Activated naive CD8-positive, alpha-beta T cell treated with anti-CD3 and anti-CD28 coated beads, Interleukin-2, amount 10 ng/mL, durations not matched to agents 7 days and 5 days (primary cell): ENCODE results near the gene PDCL2. TPM values are rescaled to one million over a fixed set of nuclear protein-coding genes. Genes with fewer than 3 reads are reported as not detected.
"Not testable (repeated sequence)": the region's sequence is repeated elsewhere in the genome, so short reads cannot be mapped to it uniquely, and the experiment has no call there.

Source experiments
- ATAC-seq: fragments of 150-1000 bp; cut with Tn5 transposase; one replicate; pipeline ENCODE4 v1.10.0; 2021; ENCODE audit warnings: low read depth, moderate library complexity
- POLR2A ChIA-PET: fragments of 350-600 bp; sonication (Branson Sonifier 250); formaldehyde crosslinking; loops from one replicate; lab custom pipeline; 2021; ENCODE audit warnings: antibody characterized with exemption; lab: Charles Lee
- DNase-seq: peaks from one replicate; pipeline ENCODE4 v3.0.0; 2021
- H3K27ac Mint-ChIP-seq: one replicate; pipeline ENCODE4 v1.8.0; 2022; ENCODE audit warnings: mild to moderate bottlenecking, mixed read lengths
- H3K27me3 Mint-ChIP-seq: one replicate; pipeline ENCODE4 v1.8.0; 2022; ENCODE audit warnings: mild to moderate bottlenecking, moderate library complexity, mixed read lengths
- H3K36me3 Mint-ChIP-seq: one replicate; pipeline ENCODE4 v1.8.0; 2021; ENCODE audit warnings: mild to moderate bottlenecking, mixed read lengths
- H3K4me1 Mint-ChIP-seq: one replicate; pipeline ENCODE4 v1.8.0; 2021; ENCODE audit warnings: mixed read lengths
- H3K4me3 Mint-ChIP-seq: one replicate; pipeline ENCODE4 v1.8.0; 2022; ENCODE audit warnings: mild to moderate bottlenecking, moderate library complexity, mixed read lengths
- H3K9me3 Mint-ChIP-seq: one replicate; pipeline ENCODE4 v1.8.0; 2021; ENCODE audit warnings: mixed read lengths
- total RNA-seq, 2 experiments: library from RNA; stranded (reverse); gene quantifications; one replicate each; pipeline ENCODE4 v1.2.3, GENCODE V29; 2021

The PDCL2 gene
- not detected for total RNA-seq

- no peaks in the 10 kb centered on the region for H3K36me3 Mint-ChIP-seq
- H3K4me1 Mint-ChIP-seq = no peaks in the 10 kb centered on the region
- H3K9me3 Mint-ChIP-seq = peaks cover 6% of the 10 kb centered on the region
- ATAC-seq = no peak
- H3K27me3 Mint-ChIP-seq = peaks cover 12% of the 10 kb centered on the region
- DNase-seq = no peak
- H3K27ac Mint-ChIP-seq = no peak within 1 kb of the TSS
- POLR2A ChIA-PET = no interaction called here
- no peak within 1 kb of the TSS for H3K4me3 Mint-ChIP-seq
These were observed at the start of gene PDCL2 for GRCh38 chr4:55592014-55592413. PDCL2 (minus strand) TSS chr4:55592245; CDS start chr4:55592109, 136 bp downstream.

- ATAC-seq = no peak
- Mint-ChIP-seq H3K4me3 (no peak overlapping the region), H3K9me3 (no peaks in the 10 kb centered on the region), H3K36me3 (no peaks in the 10 kb centered on the region), H3K27ac (no peak overlapping the region), H3K27me3 (peaks cover 61% of the 10 kb centered on the region), H3K4me1 (peaks cover 12% of the 10 kb centered on the region)
- POLR2A ChIA-PET = no interaction called here
- DNase-seq = no peak
These were observed 45.3 kb upstream of the PDCL2 start for GRCh38 chr4:55637272-55637820.

- H3K4me1 Mint-ChIP-seq = peaks cover 12% of the 10 kb centered on the region
- H3K9me3 Mint-ChIP-seq = no peaks in the 10 kb centered on the region
- no peaks in the 10 kb centered on the region for H3K36me3 Mint-ChIP-seq
- DNase-seq = no peak
- peaks cover 65% of the 10 kb centered on the region for H3K27me3 Mint-ChIP-seq
- POLR2A ChIA-PET = no interaction called here
- H3K4me3 Mint-ChIP-seq = peak overlapping the region; percentile 77
- H3K27ac Mint-ChIP-seq = no peak overlapping the region
- ATAC-seq = no peak
These were observed 44.6 kb upstream of the PDCL2 start for GRCh38 chr4:55636656-55636999.

GRCh38 chr4:55635741-55636655 is 44.0 kb upstream of the PDCL2 start, which contains the start of gene NMU:
NMU (minus strand) TSS chr4:55636298; CDS start chr4:55636192, 106 bp downstream.
- DNase-seq (peak; percentile 48), ATAC-seq (peak; percentile 89)
- POLR2A ChIA-PET = no interaction called here
- peaks cover 71% of the 10 kb centered on the region for H3K27me3 Mint-ChIP-seq
- no peaks in the 10 kb centered on the region for H3K36me3 Mint-ChIP-seq
- peak within 1 kb of the TSS; percentile 77 for H3K4me3 Mint-ChIP-seq
- H3K27ac Mint-ChIP-seq = no peak within 1 kb of the TSS
- peaks cover 12% of the 10 kb centered on the region for H3K4me1 Mint-ChIP-seq
- H3K9me3 Mint-ChIP-seq = no peaks in the 10 kb centered on the region

- peaks cover 75% of the 10 kb centered on the region for H3K27me3 Mint-ChIP-seq
- no peaks in the 10 kb centered on the region for H3K36me3 Mint-ChIP-seq
- ATAC-seq (no peak), DNase-seq (no peak)
- POLR2A ChIA-PET = no interaction called here
- no peaks in the 10 kb centered on the region for H3K9me3 Mint-ChIP-seq
- H3K4me1 Mint-ChIP-seq = peaks cover 12% of the 10 kb centered on the region
- H3K4me3 Mint-ChIP-seq = peak overlapping the region; percentile 63
- H3K27ac Mint-ChIP-seq = no peak overlapping the region
These were observed 43.2 kb upstream of the PDCL2 start for GRCh38 chr4:55635282-55635681.

GRCh38 chr4:55634417-55635128 is 42.5 kb upstream of the PDCL2 start:
- peaks cover 12% of the 10 kb centered on the region for H3K4me1 Mint-ChIP-seq
- POLR2A ChIA-PET = no interaction called here
- DNase-seq = no peak
- no peak overlapping the region for H3K4me3 Mint-ChIP-seq
- no peak for ATAC-seq
- H3K36me3 Mint-ChIP-seq = no peaks in the 10 kb centered on the region
- peaks cover 72% of the 10 kb centered on the region for H3K27me3 Mint-ChIP-seq
- no peak overlapping the region for H3K27ac Mint-ChIP-seq
- H3K9me3 Mint-ChIP-seq = no peaks in the 10 kb centered on the region

GRCh38 chr4:55633903-55634302 is 41.9 kb upstream of the PDCL2 start:
- no peak overlapping the region for H3K4me3 Mint-ChIP-seq
- H3K4me1 Mint-ChIP-seq = peaks cover 12% of the 10 kb centered on the region
- no peaks in the 10 kb centered on the region for H3K9me3 Mint-ChIP-seq
- POLR2A ChIA-PET = no interaction called here
- H3K27me3 Mint-ChIP-seq = peaks cover 75% of the 10 kb centered on the region
- ATAC-seq (no peak), DNase-seq (no peak)
- no peak overlapping the region for H3K27ac Mint-ChIP-seq
- no peaks in the 10 kb centered on the region for H3K36me3 Mint-ChIP-seq

- POLR2A ChIA-PET = no interaction called here
- no peak overlapping the region for H3K27ac Mint-ChIP-seq
- no peak for DNase-seq
- H3K36me3 Mint-ChIP-seq = no peaks in the 10 kb centered on the region
- H3K4me1 Mint-ChIP-seq = no peaks in the 10 kb centered on the region
- no peak overlapping the region for H3K4me3 Mint-ChIP-seq
- no peak for ATAC-seq
- no peaks in the 10 kb centered on the region for H3K9me3 Mint-ChIP-seq
- peaks cover 16% of the 10 kb centered on the region for H3K27me3 Mint-ChIP-seq
These were observed 33.8 kb upstream of the PDCL2 start for GRCh38 chr4:55625835-55626234.

GRCh38 chr4:55624063-55624462 is 32.0 kb upstream of the PDCL2 start:
- H3K4me3 Mint-ChIP-seq, DNase-seq, H3K36me3 Mint-ChIP-seq, POLR2A ChIA-PET, H3K27ac Mint-ChIP-seq, H3K4me1 Mint-ChIP-seq, ATAC-seq, H3K27me3 Mint-ChIP-seq, H3K9me3 Mint-ChIP-seq: not testable (repeated sequence)

GRCh38 chr4:55618546-55619143 is 26.6 kb upstream of the PDCL2 start:
- ATAC-seq (no peak), DNase-seq (no peak)
- Mint-ChIP-seq H3K27me3 (peaks cover 8% of the 10 kb centered on the region), H3K9me3 (no peaks in the 10 kb centered on the region), H3K27ac (no peak overlapping the region), H3K4me3 (no peak overlapping the region), H3K36me3 (no peaks in the 10 kb centered on the region), H3K4me1 (peaks cover 8% of the 10 kb centered on the region)
- POLR2A ChIA-PET = no interaction called here

- H3K27ac Mint-ChIP-seq = no peak overlapping the region
- DNase-seq = no peak
- POLR2A ChIA-PET = no interaction called here
- peaks cover 8% of the 10 kb centered on the region for H3K4me1 Mint-ChIP-seq
- ATAC-seq = no peak
- H3K9me3 Mint-ChIP-seq = no peaks in the 10 kb centered on the region
- H3K27me3 Mint-ChIP-seq = peaks cover 10% of the 10 kb centered on the region
- H3K4me3 Mint-ChIP-seq = no peak overlapping the region
- no peaks in the 10 kb centered on the region for H3K36me3 Mint-ChIP-seq
These were observed 25.6 kb upstream of the PDCL2 start for GRCh38 chr4:55617587-55618197.

GRCh38 chr4:55615008-55615407 is 23.0 kb upstream of the PDCL2 start:
- H3K4me3 Mint-ChIP-seq = no peak overlapping the region
- no peaks in the 10 kb centered on the region for H3K36me3 Mint-ChIP-seq
- no peak for DNase-seq
- POLR2A ChIA-PET = no interaction called here
- H3K4me1 Mint-ChIP-seq = peaks cover 8% of the 10 kb centered on the region
- H3K27me3 Mint-ChIP-seq = peaks cover 10% of the 10 kb centered on the region
- H3K9me3 Mint-ChIP-seq = no peaks in the 10 kb centered on the region
- no peak for ATAC-seq
- H3K27ac Mint-ChIP-seq = no peak overlapping the region

- ATAC-seq (no peak), DNase-seq (no peak)
- H3K4me3 Mint-ChIP-seq = no peak overlapping the region
- H3K27ac Mint-ChIP-seq = no peak overlapping the region
- POLR2A ChIA-PET = no interaction called here
- H3K9me3 Mint-ChIP-seq = no peaks in the 10 kb centered on the region
- H3K36me3 Mint-ChIP-seq = no peaks in the 10 kb centered on the region
- H3K4me1 Mint-ChIP-seq = peaks cover 8% of the 10 kb centered on the region
- H3K27me3 Mint-ChIP-seq = peaks cover 10% of the 10 kb centered on the region
These were observed 21.6 kb upstream of the PDCL2 start for GRCh38 chr4:55613621-55614020.
